Measurements from ENCODE around the gene FHAD1.

Gene FHAD1

DNA sequence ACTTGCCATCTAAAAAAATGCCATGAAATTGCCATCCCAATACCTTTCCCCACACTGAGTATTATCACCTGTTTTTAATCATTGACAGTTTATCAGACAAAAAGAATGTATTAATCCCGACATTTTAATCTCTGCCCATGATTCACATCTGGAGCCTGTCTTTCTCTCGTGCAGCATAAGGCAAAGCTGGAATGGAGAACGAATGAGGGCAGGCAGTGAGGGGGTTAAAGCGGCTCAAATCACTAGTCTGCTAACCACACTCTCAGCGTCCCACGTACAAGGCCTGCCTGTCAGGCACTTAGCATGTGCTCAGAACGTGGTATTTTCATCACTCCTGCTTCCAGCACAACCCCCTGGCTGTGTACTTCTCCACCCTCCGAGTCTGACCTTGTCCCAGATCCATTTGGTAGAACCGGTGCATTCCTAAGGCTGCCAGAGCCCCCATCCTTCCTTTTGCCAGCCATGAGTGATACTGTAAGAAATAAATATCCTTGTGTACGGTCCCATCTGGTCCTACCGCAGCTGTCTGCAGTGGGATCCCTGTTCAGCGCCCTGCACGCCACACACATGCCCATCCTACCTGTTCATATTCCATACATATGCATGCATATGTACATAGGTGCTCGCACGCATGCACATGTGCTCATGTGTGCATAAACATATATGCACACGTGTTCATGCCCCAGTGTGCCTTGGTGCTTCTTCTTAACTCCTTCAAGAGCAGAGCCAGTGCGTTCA lies 34.6 kb upstream of the FHAD1 start:
- no peak for ATAC-seq (ENCODE audit: low read depth)
- H3K4me3 Mint-ChIP-seq: no peak overlapping the region
- H3K36me3 Mint-ChIP-seq: no peaks in the 10 kb centered on the region
- no peaks in the 10 kb centered on the region for H3K9me3 Mint-ChIP-seq
- H3K4me1 Mint-ChIP-seq: no peaks in the 10 kb centered on the region
- no peak overlapping the region for H3K27ac Mint-ChIP-seq
- no peak for DNase-seq (ENCODE audit: low spot score in 2 of 2)
- H3K27me3 Mint-ChIP-seq: peaks cover 28% of the 10 kb centered on the region

DNA sequence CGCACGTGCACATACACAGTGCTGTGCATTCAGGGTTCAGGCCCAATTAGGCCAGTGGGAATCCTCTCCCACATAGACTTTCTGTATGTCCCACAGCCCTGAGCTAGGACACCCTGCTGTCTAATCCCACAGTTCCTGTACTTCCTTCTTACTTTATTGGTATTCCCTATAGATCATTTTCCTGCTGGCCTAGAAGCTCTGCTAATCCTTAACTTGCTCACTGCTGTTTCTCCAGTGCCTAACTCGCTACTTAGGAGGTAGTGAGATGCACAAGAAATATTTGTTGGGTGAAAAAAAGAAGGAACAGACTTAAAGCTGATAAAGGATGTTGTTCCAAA lies 34.1 kb upstream of the FHAD1 start:
- no peaks in the 10 kb centered on the region for H3K9me3 Mint-ChIP-seq
- H3K27me3 Mint-ChIP-seq: peaks cover 23% of the 10 kb centered on the region
- H3K36me3 Mint-ChIP-seq: no peaks in the 10 kb centered on the region
- no peak for ATAC-seq (ENCODE audit: low read depth)
- no peak for DNase-seq (ENCODE audit: low spot score in 2 of 2)
- H3K4me3 Mint-ChIP-seq: no peak overlapping the region
- H3K27ac Mint-ChIP-seq: no peak overlapping the region
- no peaks in the 10 kb centered on the region for H3K4me1 Mint-ChIP-seq

DNA sequence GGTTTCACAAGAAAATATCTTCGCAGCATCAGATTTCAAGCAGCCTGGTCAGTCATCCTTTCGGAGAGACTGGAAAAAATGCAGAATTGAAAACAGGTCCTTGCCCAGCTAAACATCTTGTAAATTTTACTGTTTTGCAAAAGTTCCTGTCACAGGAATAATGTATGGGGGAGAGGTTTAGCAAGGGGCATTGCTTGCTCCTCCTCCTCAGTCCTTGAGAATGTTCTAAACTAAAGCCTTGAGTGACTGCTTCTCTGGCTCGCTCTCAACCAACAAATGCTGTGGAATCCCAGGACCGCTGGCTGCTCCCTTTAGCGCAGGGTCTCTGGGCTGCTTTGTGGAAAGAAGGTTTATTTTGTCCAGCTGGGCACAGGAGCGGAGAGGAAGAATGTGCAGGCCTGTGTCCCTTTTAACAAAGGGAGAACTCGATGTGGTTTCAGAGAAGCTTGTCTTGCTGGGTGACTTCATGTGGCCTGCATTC lies 33.6 kb upstream of the FHAD1 start:
- Mint-ChIP-seq H3K36me3 (no peaks in the 10 kb centered on the region), H3K4me3 (no peak overlapping the region), H3K27ac (no peak overlapping the region), H3K4me1 (no peaks in the 10 kb centered on the region), H3K9me3 (no peaks in the 10 kb centered on the region), H3K27me3 (peaks cover 20% of the 10 kb centered on the region)
- no peak for ATAC-seq (ENCODE audit: low read depth)
- no peak for DNase-seq (ENCODE audit: low spot score in 2 of 2)

DNA sequence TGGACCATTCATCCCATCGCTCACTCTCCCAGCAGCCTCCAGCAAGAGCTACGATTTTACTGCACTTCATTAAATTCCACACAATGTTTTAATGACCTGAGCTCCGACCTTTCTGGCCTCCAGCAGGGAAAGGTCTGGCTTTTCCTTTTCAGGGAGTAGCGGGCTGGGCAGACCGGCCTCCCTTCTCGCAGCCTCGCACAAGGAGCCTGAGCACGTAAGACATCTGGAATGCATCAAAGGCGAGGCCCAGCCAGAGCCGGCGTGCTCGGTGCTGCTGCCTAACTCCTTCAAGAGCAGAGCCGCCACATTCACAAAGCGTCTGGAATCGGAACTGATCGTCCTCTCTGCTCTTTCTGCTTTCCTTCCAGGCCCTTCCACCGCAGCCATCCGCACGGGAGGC lies 32.5 kb upstream of the FHAD1 start:
- DNase-seq (ENCODE audit: low spot score in 2 of 2) (no peak), ATAC-seq (ENCODE audit: low read depth) (no peak)
- no peak overlapping the region for H3K27ac Mint-ChIP-seq
- H3K4me3 Mint-ChIP-seq: no peak overlapping the region
- H3K27me3 Mint-ChIP-seq: peaks cover 19% of the 10 kb centered on the region
- H3K36me3 Mint-ChIP-seq: no peaks in the 10 kb centered on the region
- H3K4me1 Mint-ChIP-seq: no peaks in the 10 kb centered on the region
- no peaks in the 10 kb centered on the region for H3K9me3 Mint-ChIP-seq

DNA sequence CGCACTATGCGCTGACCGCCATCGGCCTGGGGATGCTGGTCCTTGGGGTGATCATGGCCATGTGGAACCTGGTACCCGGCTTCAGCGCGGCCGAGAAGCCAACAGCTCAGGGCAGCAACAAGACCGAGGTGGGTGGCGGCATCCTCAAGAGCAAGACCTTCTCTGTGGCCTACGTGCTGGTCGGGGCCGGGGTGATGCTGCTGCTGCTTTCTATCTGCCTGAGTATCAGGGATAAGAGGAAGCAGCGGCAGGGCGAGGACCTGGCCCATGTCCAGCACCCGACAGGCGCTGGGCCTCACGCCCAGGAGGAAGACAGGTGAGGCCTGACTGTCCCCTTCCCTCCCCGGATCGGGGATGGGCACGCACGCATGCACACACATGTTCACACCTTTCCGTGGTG lies 31.9 kb upstream of the FHAD1 start:
- no peak overlapping the region for H3K27ac Mint-ChIP-seq
- H3K4me3 Mint-ChIP-seq: no peak overlapping the region
- no peaks in the 10 kb centered on the region for H3K36me3 Mint-ChIP-seq
- no peaks in the 10 kb centered on the region for H3K9me3 Mint-ChIP-seq
- no peaks in the 10 kb centered on the region for H3K4me1 Mint-ChIP-seq
- DNase-seq (ENCODE audit: low spot score in 2 of 2) (no peak), ATAC-seq (ENCODE audit: low read depth) (no peak)
- peaks cover 17% of the 10 kb centered on the region for H3K27me3 Mint-ChIP-seq

DNA sequence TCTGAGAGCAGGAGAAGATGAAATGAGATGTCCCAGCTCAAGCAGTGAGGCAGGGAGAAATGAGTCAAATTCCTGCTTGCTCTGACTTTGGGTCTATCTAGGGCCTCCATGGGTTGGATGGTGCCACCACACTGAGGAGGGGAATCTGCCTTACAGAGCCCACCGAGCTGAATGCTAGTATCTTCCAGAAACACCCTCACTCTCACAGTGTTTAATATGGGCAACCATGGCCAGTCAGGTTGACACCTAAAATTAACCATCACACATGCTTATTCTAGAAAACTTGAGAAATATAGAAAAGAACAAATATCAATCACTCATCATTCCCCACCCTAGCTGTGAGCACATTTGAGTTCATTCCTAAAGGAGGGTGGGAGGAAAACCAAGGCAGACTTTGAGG lies 29.4 kb upstream of the FHAD1 start:
- no peaks in the 10 kb centered on the region for H3K4me1 Mint-ChIP-seq
- H3K27me3 Mint-ChIP-seq: peaks cover 20% of the 10 kb centered on the region
- ATAC-seq (ENCODE audit: low read depth) (no peak), DNase-seq (ENCODE audit: low spot score in 2 of 2) (no peak)
- H3K9me3 Mint-ChIP-seq: no peaks in the 10 kb centered on the region
- no peak overlapping the region for H3K4me3 Mint-ChIP-seq
- no peaks in the 10 kb centered on the region for H3K36me3 Mint-ChIP-seq
- no peak overlapping the region for H3K27ac Mint-ChIP-seq

DNA sequence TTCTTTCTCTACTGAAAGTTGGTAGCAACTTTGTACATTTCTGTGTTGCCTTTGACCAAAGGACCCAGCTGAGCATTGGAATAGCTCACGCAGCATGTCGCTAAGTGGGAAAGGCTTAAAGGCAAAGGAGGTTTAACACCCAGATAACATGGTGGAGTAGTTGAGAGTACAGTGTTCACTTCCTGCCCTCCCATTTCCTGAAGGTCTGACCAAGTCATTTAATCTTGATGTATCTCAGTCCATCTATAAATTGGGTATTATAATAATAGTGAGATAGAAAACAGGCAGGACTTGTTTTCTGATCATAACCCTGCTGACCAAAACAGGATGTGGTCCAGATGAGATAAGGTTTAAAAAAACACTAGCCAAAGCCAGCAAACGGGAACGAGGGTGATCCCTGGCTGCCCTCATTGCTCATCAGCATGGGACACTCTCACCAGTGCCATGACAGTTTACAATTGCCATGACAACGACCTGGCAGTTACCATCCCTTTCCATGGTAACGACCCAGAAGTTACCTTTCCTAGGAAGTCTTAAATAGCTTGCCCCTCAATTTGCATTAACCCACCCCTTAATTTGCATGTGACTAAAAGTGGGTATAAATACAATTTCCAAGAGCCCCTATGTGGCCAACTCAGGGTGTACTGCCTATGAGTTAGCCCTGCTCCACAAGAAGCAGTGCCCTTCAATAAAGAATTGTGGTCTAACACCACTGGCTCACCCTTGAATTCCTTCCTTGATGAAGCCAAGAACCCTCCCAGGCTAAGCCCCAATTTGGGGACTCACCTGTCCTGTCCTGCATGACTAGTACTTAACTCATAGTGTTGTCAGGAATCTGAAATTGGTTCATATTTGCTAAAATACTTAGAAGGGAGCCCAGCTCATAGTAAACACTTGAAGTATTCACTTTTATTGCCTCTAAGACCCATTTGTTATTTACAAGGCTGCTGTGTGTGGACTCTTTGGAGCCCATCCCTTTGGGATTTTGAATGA lies 28.4 kb upstream of the FHAD1 start:
- Mint-ChIP-seq H3K4me1 (no peaks in the 10 kb centered on the region), H3K27ac (no peak overlapping the region), H3K27me3 (peaks cover 16% of the 10 kb centered on the region), H3K36me3 (no peaks in the 10 kb centered on the region), H3K4me3 (no peak overlapping the region), H3K9me3 (no peaks in the 10 kb centered on the region)
- DNase-seq (ENCODE audit: low spot score in 2 of 2): no peak
- no peak for ATAC-seq (ENCODE audit: low read depth)

DNA sequence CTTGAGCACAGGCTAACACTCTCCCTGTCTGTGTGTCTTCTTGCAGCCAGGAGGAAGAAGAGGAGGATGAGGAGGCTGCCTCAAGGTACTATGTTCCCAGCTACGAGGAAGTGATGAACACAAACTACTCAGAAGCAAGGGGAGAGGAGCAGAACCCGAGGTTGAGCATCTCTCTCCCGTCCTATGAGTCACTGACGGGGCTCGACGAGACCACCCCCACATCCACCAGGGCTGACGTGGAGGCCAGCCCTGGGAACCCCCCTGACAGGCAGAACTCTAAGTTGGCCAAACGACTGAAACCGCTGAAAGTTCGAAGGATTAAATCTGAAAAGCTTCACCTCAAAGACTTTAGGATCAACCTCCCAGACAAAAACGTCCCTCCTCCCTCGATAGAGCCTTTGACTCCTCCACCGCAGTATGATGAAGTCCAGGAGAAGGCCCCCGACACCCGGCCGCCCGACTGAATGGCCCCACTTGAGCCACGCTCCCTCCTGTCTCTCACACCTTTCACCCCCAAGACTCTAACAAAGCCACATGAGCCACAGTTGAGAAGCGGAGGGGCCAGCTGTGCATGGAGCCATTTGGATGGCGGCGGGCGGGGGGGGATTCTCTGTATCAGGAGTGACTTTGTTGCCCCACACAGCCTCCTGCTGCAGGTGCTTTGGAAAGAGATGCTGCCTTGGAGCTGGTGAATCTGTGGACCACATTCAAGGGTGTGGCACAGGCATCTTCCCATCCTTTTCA lies 27.6 kb upstream of the FHAD1 start:
- peaks cover 5% of the 10 kb centered on the region for H3K4me1 Mint-ChIP-seq
- H3K36me3 Mint-ChIP-seq: no peaks in the 10 kb centered on the region
- H3K4me3 Mint-ChIP-seq: no peak overlapping the region
- peaks cover 14% of the 10 kb centered on the region for H3K27me3 Mint-ChIP-seq
- ATAC-seq (ENCODE audit: low read depth): no peak
- H3K9me3 Mint-ChIP-seq: no peaks in the 10 kb centered on the region
- no peak overlapping the region for H3K27ac Mint-ChIP-seq
- DNase-seq (ENCODE audit: low spot score in 2 of 2): no peak

DNA sequence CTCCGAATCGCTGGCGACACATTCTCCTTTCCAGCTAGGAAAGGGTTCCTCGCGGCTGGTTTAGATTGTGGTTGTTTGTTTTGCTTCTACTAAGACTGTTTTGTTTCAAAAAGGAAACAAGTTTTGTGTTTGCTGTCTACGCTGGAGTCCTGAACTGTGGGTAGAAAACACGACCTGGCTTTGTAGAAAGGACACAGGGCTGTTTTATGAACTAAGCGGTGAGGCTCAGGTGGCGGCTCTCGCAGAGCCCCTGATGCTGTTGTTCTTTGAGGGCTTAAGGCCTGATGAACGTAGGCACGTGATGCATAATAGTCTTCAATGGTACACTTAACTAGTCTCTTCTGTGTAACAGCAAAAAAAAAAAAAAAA lies 27.0 kb upstream of the FHAD1 start:
- peaks cover 10% of the 10 kb centered on the region for H3K4me1 Mint-ChIP-seq
- DNase-seq (ENCODE audit: low spot score in 2 of 2) (no peak), ATAC-seq (ENCODE audit: low read depth) (no peak)

DNA sequence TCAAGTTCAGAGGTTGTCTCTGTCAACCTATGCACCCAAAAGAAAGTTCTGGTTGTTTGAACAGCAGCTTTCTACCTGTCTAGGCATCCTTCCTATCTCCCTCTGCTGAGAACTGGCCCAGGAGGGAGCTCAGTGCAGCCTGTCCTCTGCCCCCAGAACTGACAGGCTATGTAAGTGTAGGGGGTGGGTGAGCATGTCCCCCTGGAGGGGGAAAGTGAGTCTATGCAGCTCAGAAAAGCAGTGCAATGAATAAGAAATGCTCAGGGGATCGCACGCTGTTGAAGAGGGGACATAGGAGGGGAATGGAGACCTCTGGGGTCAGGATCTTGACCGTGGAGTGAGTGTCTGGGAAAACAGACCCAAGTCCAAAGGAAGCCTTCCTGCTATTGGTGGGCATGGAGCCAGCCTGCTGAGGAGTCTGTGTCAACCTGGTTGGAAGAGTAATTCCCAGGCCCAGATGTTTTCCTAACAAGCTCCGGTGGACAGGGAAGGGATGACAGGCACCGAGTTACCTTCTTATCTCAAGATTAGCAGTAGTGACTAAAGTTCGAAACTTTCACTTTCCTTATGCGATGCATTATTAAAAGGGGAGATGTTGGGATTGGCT lies 26.1 kb upstream of the FHAD1 start:
- H3K4me3 Mint-ChIP-seq: no peak overlapping the region
- H3K4me1 Mint-ChIP-seq: peaks cover 10% of the 10 kb centered on the region
- H3K9me3 Mint-ChIP-seq: no peaks in the 10 kb centered on the region
- no peaks in the 10 kb centered on the region for H3K36me3 Mint-ChIP-seq
- peaks cover 9% of the 10 kb centered on the region for H3K27me3 Mint-ChIP-seq
- ATAC-seq (ENCODE audit: low read depth) (no peak), DNase-seq (ENCODE audit: low spot score in 2 of 2) (no peak)
- H3K27ac Mint-ChIP-seq: no peak overlapping the region

More for the DNA sequence above, 27.0 kb upstream of the FHAD1 start:
- Mint-ChIP-seq H3K27ac (no peak overlapping the region), H3K36me3 (no peaks in the 10 kb centered on the region), H3K27me3 (peaks cover 10% of the 10 kb centered on the region), H3K4me3 (no peak overlapping the region), H3K9me3 (no peaks in the 10 kb centered on the region)

DNA sequence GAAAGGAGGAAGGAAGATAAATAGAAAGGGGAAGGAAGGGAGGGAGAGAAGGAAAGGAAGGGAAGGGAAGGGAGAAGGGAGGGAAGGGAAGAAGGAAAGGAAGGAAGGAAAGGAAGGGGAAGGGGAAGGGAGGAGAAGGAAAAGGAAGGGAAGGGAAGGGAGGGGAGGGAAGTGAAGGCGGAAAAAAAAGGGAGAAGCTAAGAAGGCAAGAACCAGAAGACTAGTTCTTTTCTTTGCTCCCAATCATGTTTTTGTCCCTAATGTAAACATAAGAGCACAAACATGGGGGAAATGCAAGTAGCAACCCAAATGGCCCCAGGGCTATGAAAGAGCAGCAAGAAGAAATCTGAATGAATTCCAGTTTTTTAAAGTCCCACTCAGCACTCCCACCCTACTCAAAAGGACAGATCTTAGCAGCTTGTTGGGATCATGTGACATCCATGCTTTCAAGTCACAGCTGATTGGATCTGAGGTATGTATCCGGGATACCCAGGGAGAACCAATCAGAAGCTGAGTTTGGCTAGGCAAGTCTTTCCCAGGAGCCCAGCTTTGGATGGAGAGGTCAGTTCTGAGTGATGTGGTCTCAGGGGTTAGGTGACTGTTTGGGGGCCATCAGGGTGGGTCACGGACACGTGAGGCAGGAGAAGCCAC lies 24.2 kb upstream of the FHAD1 start:
- Mint-ChIP-seq H3K9me3 (no peaks in the 10 kb centered on the region), H3K4me3 (no peak overlapping the region), H3K27me3 (peaks cover 11% of the 10 kb centered on the region), H3K36me3 (no peaks in the 10 kb centered on the region), H3K4me1 (peaks cover 10% of the 10 kb centered on the region), H3K27ac (no peak overlapping the region)
- DNase-seq (ENCODE audit: low spot score in 2 of 2): no peak
- no peak for ATAC-seq (ENCODE audit: low read depth)

DNA sequence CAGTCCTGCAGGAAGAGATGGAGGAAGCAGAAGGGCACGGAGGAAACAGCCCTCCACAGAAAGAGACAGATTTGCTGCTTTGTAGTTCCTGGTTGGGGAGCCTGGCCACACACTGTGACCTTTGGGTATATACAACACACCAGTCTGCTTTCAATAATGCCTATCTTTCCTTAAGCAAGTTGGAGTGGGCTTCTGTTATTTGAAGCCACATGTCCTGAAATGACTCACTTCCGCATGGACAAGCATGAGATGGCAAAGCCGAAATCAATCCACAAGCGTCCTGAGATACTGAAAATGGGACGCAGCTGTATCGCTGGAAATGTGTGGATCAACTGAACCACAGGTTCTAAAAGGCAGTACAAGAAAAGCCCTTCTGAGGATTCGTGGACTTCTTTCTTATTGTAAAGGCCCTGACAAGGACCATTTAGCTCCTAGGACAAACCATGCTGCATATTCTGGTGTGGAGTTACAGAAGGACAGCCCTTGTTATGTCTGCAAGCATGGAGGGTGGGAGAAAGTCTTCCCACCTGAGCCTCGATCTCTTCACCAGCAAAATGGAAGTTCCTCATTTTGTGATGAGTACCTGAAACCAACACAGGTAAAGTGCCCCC lies 22.7 kb upstream of the FHAD1 start:
- DNase-seq (ENCODE audit: low spot score in 2 of 2) (no peak), ATAC-seq (ENCODE audit: low read depth) (no peak)
- no peak overlapping the region for H3K4me3 Mint-ChIP-seq
- no peaks in the 10 kb centered on the region for H3K36me3 Mint-ChIP-seq
- H3K9me3 Mint-ChIP-seq: no peaks in the 10 kb centered on the region
- no peak overlapping the region for H3K27ac Mint-ChIP-seq
- peaks cover 11% of the 10 kb centered on the region for H3K27me3 Mint-ChIP-seq
- H3K4me1 Mint-ChIP-seq: peaks cover 10% of the 10 kb centered on the region

DNA sequence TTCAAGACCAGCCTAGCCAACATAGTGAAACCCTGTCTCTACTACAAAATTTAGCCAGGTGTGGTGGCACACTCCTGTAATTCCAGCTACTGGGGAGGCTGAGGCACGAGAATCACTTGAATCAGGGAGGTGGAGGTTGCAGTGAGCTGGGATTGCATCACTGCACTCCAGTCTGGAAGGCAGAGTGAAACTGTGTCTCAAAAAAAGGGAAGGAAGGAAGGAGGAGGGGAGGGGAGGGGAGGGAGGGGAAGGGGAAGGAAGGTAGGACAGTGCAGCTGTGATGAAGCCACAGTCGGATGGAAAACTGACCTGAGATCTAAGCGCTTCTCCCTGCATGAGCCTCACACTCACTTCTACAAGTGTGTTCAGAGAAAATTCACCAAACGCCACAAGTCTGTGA lies 22.0 kb upstream of the FHAD1 start:
- DNase-seq (ENCODE audit: low spot score in 2 of 2) (no peak), ATAC-seq (ENCODE audit: low read depth) (no peak)
- no peaks in the 10 kb centered on the region for H3K9me3 Mint-ChIP-seq
- H3K4me1 Mint-ChIP-seq: peaks cover 10% of the 10 kb centered on the region
- no peaks in the 10 kb centered on the region for H3K36me3 Mint-ChIP-seq
- H3K27me3 Mint-ChIP-seq: peaks cover 10% of the 10 kb centered on the region
- no peak overlapping the region for H3K4me3 Mint-ChIP-seq
- no peak overlapping the region for H3K27ac Mint-ChIP-seq

All from memory B cell (primary cell).